IMR-90 (cell line): ENCODE results near the gene DPEP1. TPM values are rescaled to one million over a fixed set of nuclear protein-coding genes. Genes with fewer than 3 reads are reported as not detected.

ENCODE experiments used
- ATAC-seq: fragments of 200-7000 bp; cut with Tn5 transposase; 2 replicates; pipeline ENCODE4 v1.9.1; 2020; ENCODE audit warnings: low read depth, mild to moderate bottlenecking, moderate library complexity
- BruUV-seq: library from RNA; stranded (reverse); fragments of 400-500 nt; replicated peaks from 2 replicates; lab custom pipeline; 2021; lab: Mats Ljungman, UMichigan
- CTCF ChIA-PET: fragments of 300-600 bp; formaldehyde crosslinking; extraction: SDS; loops from one replicate; lab custom pipeline; 2021; ENCODE audit warnings: antibody characterized with exemption; lab: Yijun Ruan, JAX
- POLR2A ChIA-PET: fragments of 300-600 bp; sonication (Branson Sonifier 250); formaldehyde crosslinking; loops from one replicate; lab custom pipeline; 2022; ENCODE audit warnings: antibody characterized with exemption; ENCODE audit not compliant: unreplicated experiment; lab: Charles Lee
- DNase-seq: peaks from one replicate; pipeline ENCODE4 v3.0.0; 2013
- H2AFZ ChIP-seq: replicated peaks from 2 replicates; pipeline ENCODE3; 2013; ENCODE audit warnings: low read length, mild to moderate bottlenecking; ENCODE audit not compliant: poor library complexity
- H2AK5ac ChIP-seq: 2 replicates; pipeline ENCODE4 v1.6.1; 2013; ENCODE audit warnings: low read depth, low read length, inconsistent platforms
- H2AK9ac ChIP-seq: replicated peaks from 2 replicates; pipeline ENCODE3; 2013; ENCODE audit warnings: mild to moderate bottlenecking, low read depth, low read length, moderate library complexity; ENCODE audit not compliant: poor library complexity
- H2BK120ac ChIP-seq: 2 replicates; pipeline ENCODE4 v1.6.1; 2013; ENCODE audit warnings: low read depth, low read length, inconsistent platforms
- H2BK15ac ChIP-seq: 3 replicates; pipeline ENCODE4 v1.6.1; 2013; ENCODE audit warnings: low read depth, low read length, inconsistent platforms
- H2BK20ac ChIP-seq: 2 replicates; pipeline ENCODE4 v1.6.1; 2013; ENCODE audit warnings: low read depth, mild to moderate bottlenecking, inconsistent platforms, low read length, moderate library complexity
- H2BK5ac ChIP-seq: 2 replicates; pipeline ENCODE4 v1.6.1; 2013; ENCODE audit warnings: mild to moderate bottlenecking, low read depth, low read length, inconsistent platforms; ENCODE audit not compliant: poor library complexity, severe bottlenecking
- H3K14ac ChIP-seq: replicated peaks from 2 replicates; pipeline ENCODE4 v1.6.1; 2013; ENCODE audit warnings: low read depth, low read length, inconsistent platforms
- H3K18ac ChIP-seq: 2 replicates; pipeline ENCODE4 v1.6.1; 2013; ENCODE audit warnings: low read depth, low read length, control low read depth
- H3K23ac ChIP-seq: 2 replicates; pipeline ENCODE4 v1.6.1; 2013; ENCODE audit warnings: low read depth, low read length, inconsistent platforms
- H3K27ac ChIP-seq: 2 replicates; pipeline ENCODE4 v1.5.1; 2013; ENCODE audit warnings: mild to moderate bottlenecking, control low read depth, low read length; ENCODE audit not compliant: insufficient read depth
- H3K27me3 ChIP-seq: 2 replicates; pipeline ENCODE4 v1.6.1; 2013; ENCODE audit warnings: low read length; ENCODE audit not compliant: control insufficient read depth, insufficient read depth
- H3K36me3 ChIP-seq: 2 replicates; pipeline ENCODE4 v1.6.1; 2013; ENCODE audit warnings: low read length, mixed read lengths; ENCODE audit not compliant: control insufficient read depth, insufficient read depth
- H3K4ac ChIP-seq: 2 replicates; pipeline ENCODE4 v1.6.1; 2013; ENCODE audit warnings: low read depth, low read length, inconsistent platforms
- H3K4me1 ChIP-seq: 2 replicates; pipeline ENCODE4 v1.6.1; 2013; ENCODE audit warnings: low read length, mixed read lengths; ENCODE audit not compliant: control insufficient read depth, insufficient read depth
- H3K4me2 ChIP-seq: 2 replicates; pipeline ENCODE4 v1.6.1; 2013; ENCODE audit warnings: low read depth, mild to moderate bottlenecking, control low read depth, low read length, moderate library complexity
- H3K4me3 ChIP-seq: 2 replicates; pipeline ENCODE4 v1.5.1; 2013; ENCODE audit warnings: low read depth, mild to moderate bottlenecking, control low read depth, low read length, moderate library complexity; ENCODE audit not compliant: insufficient read depth
- H3K56ac ChIP-seq: 2 replicates; pipeline ENCODE4 v1.6.1; 2013; ENCODE audit warnings: low read length, inconsistent platforms; ENCODE audit not compliant: insufficient read depth; ENCODE audit errors: extremely low read depth
- H3K79me1 ChIP-seq, 2 experiments: 2 replicates each; pipeline ENCODE4 v1.6.1; 2013; ENCODE audit warnings: low read length in 2 of 2, inconsistent platforms in 1 of 2, low read depth in 1 of 2
- H3K9ac ChIP-seq: 2 replicates; pipeline ENCODE4 v1.6.1; 2013; ENCODE audit warnings: low read depth, low read length, control low read depth
- H3K9me1 ChIP-seq: 2 replicates; pipeline ENCODE4 v1.6.1; 2013; ENCODE audit warnings: low read length, inconsistent platforms; ENCODE audit not compliant: insufficient read depth
- H3K9me3 ChIP-seq: 2 replicates; pipeline ENCODE4 v1.6.1; 2013; ENCODE audit warnings: low read length; ENCODE audit not compliant: control insufficient read depth, insufficient read depth
- H4K20me1 ChIP-seq: 2 replicates; pipeline ENCODE4 v1.6.1; 2013; ENCODE audit warnings: low read length, inconsistent platforms; ENCODE audit not compliant: insufficient read depth
- H4K5ac ChIP-seq: 2 replicates; pipeline ENCODE4 v1.6.1; 2013; ENCODE audit warnings: mild to moderate bottlenecking, low read depth, low read length, control low read depth
- H4K8ac ChIP-seq, 2 experiments: 2 replicates each; pipeline ENCODE4 v1.6.1; 2013; ENCODE audit warnings: low read depth in 2 of 2, low read length in 2 of 2, control low read depth in 1 of 2, inconsistent platforms in 1 of 2
- H4K91ac ChIP-seq: 2 replicates; pipeline ENCODE4 v1.6.1; 2013; ENCODE audit warnings: low read depth, low read length, inconsistent platforms; ENCODE audit not compliant: insufficient read depth
- BHLHE40 ChIP-seq: fragments of 150-350 bp; IDR thresholded peaks from 2 replicates; pipeline ENCODE4 v1.6.1; 2016; ENCODE audit warnings: mild to moderate bottlenecking, low read depth, low read length
- CEBPB ChIP-seq: IDR thresholded peaks from 2 replicates; pipeline ENCODE4 v1.6.1; 2012; ENCODE audit warnings: low read depth, low read length, improper control_type of control experiment
- MAZ ChIP-seq: IDR thresholded peaks from 2 replicates; pipeline ENCODE4 v1.6.1; 2012; ENCODE audit warnings: low read depth, mild to moderate bottlenecking, low read length, improper control_type of control experiment, moderate library complexity, borderline replicate concordance
- SMC3 ChIP-seq: fragments of 150-350 bp; IDR thresholded peaks from 2 replicates; pipeline ENCODE4 v1.6.1; 2016; ENCODE audit warnings: low read depth, mild to moderate bottlenecking, antibody characterized with exemption, low read length, moderate library complexity
- WGBS, 2 experiments: methylation state at CpG; one replicate each; pipeline versions ENCODE4 v1.1.5 to v1.1.7; 2013; ENCODE audit warnings: missing lambda C conversion rate in 2 of 2; ENCODE audit not compliant: insufficient read length in 1 of 2; ENCODE audit errors: extremely low coverage in 2 of 2; 5-methylcytosine and 5-hydroxymethylcytosine counted together
- dilution Hi-C: fragments of 300-500 bp; cut with HindIII; formaldehyde crosslinking; loops from one replicate; pipeline ENCODE4 v1.14.3; 2018; ENCODE audit warnings: low sequenced_read_pairs; ENCODE audit not compliant: unreplicated experiment
- in situ Hi-C: fragments of 300-500 bp; cut with MboI; formaldehyde crosslinking; loops from 3 replicates; pipeline ENCODE4 v1.14.3; 2019; ENCODE audit warnings: low sequenced_read_pairs, inconsistent platforms, mixed read lengths
- intact Hi-C: fragments of 100-400 bp; cut with micrococcal nuclease; formaldehyde crosslinking; loops from 2 replicates; pipeline ENCODE4 v1.10.0; 2022
- polyA plus RNA-seq, 3 experiments: library from polyadenylated mRNA; depleted of rRNA; stranded (reverse); fragments of >200 nt; gene quantifications; 2 replicates each; pipeline ENCODE4 v1.2.3, GENCODE V29; 2012; ENCODE audit warnings: low replicate concordance in 1 of 3
- total RNA-seq: library from RNA; depleted of rRNA; stranded (reverse); fragments of >200 nt; gene quantifications from 2 replicates; pipeline ENCODE4 v1.2.3, GENCODE V29; 2012
- TF ChIP-seq, protein P1 (sequence below): fragments of 150-350 bp; IDR thresholded peaks from 2 replicates; pipeline ENCODE4 v1.6.1; 2017; ENCODE audit warnings: mild to moderate bottlenecking, antibody characterized with exemption, low read length, low read depth
- TF ChIP-seq, protein P2 (sequence below): fragments of 150-350 bp; IDR thresholded peaks from 2 replicates; pipeline ENCODE4 v1.6.1; 2016; ENCODE audit warnings: low read depth, mild to moderate bottlenecking, low read length, moderate library complexity, borderline replicate concordance

Gene DPEP1
- total and polyA plus RNA-seq, 2 of the 4 experiments (the other 2 are of a cell fraction): not detected

- Histone ChIP-seq H2AK9ac (no peak overlapping the region), H3K9me1 (no peaks in the 10 kb centered on the region), H2AK5ac (no peak overlapping the region), H3K4me2 (no peak overlapping the region), H2BK5ac (no peak overlapping the region), H3K4ac (no peak overlapping the region), H3K27me3 (no peaks in the 10 kb centered on the region; the same call in 1 of the 2 replicates), H3K4me3 (no peak overlapping the region), H4K8ac (no peak overlapping the region; a peak in 1 of 4 replicates), H2BK15ac (no peak overlapping the region), H3K9me3 (no peaks in the 10 kb centered on the region), H2BK20ac (no peak overlapping the region), H3K18ac (no peak overlapping the region), H3K36me3 (peaks cover 25% of the 10 kb centered on the region), H3K56ac (no peak overlapping the region), H2BK120ac (no peak overlapping the region), H2AFZ (no peak overlapping the region), H3K9ac (no peak overlapping the region), H3K27ac (no peak overlapping the region), H4K20me1 (peaks cover 3% of the 10 kb centered on the region; the same call in 1 of the 2 replicates), H3K4me1 (peaks cover 2% of the 10 kb centered on the region; the same call in 1 of the 2 replicates), H4K91ac (no peak overlapping the region), H3K14ac (no peak overlapping the region), H3K23ac (no peak overlapping the region), H4K5ac (no peak overlapping the region), H3K79me1 (peaks cover 0 to 6% of the 10 kb centered on the region in 2 experiments; a peak in 1 of 4 replicates)
- DNase-seq (no peak), ATAC-seq (no peak; the same call in 1 of the 2 replicates)
- intact Hi-C loops (loop anchor here (1.0 to 2.0 kb wide), 2 partner anchors 67 to 81 kb away; partner anchors contain the start of gene RPL13), in situ Hi-C loops (loop anchor here (5.0 kb wide), 1 partner anchor 69 kb away; no protein-coding TSS in a partner anchor), dilution Hi-C loops (no loop called here)
- 72% methylated on average over 6 of the region's 14 CpGs; no CpG with 5 or more reads in 1 of the 2 experiments for WGBS, 2 experiments
- BruUV-seq: no TSS peak
- CTCF ChIA-PET: no interaction called here
- POLR2A ChIA-PET: no interaction called here
- TF ChIP-seq, protein P1, sequence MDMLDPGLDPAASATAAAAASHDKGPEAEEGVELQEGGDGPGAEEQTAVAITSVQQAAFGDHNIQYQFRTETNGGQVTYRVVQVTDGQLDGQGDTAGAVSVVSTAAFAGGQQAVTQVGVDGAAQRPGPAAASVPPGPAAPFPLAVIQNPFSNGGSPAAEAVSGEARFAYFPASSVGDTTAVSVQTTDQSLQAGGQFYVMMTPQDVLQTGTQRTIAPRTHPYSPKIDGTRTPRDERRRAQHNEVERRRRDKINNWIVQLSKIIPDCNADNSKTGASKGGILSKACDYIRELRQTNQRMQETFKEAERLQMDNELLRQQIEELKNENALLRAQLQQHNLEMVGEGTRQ: no peak
- TF ChIP-seq, protein P2, sequence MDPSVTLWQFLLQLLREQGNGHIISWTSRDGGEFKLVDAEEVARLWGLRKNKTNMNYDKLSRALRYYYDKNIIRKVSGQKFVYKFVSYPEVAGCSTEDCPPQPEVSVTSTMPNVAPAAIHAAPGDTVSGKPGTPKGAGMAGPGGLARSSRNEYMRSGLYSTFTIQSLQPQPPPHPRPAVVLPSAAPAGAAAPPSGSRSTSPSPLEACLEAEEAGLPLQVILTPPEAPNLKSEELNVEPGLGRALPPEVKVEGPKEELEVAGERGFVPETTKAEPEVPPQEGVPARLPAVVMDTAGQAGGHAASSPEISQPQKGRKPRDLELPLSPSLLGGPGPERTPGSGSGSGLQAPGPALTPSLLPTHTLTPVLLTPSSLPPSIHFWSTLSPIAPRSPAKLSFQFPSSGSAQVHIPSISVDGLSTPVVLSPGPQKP: no peak
- TF ChIP-seq CEBPB: no peak
- no peak for TF ChIP-seq MAZ
- no peak for TF ChIP-seq BHLHE40
- TF ChIP-seq SMC3: no peak
These were observed 28.1 kb downstream of the DPEP1 start for GRCh38 chr16:89641458-89642119.
